GM18508 (cell line): ENCODE data around the gene PCYOX1L.
"Not testable (repeated sequence)": the region's sequence is repeated elsewhere in the genome, so short reads cannot be mapped to it uniquely, and the experiment has no call there.

Experiments used
- ATAC-seq: cut with Tn5 transposase; IDR thresholded peaks from one replicate; pipeline ENCODE4 v1.9.1; 2021; ENCODE audit warnings: moderate number of reproducible peaks; ENCODE audit not compliant: insufficient read depth, unreplicated experiment

PCYOX1L gene

GRCh38 chr5:149382517-149383220 is 24.8 kb downstream of the PCYOX1L start:
- no peak for ATAC-seq

- no peak for ATAC-seq
Measured at GRCh38 chr5:149383399-149383798, 25.6 kb downstream of the PCYOX1L start.

DNA sequence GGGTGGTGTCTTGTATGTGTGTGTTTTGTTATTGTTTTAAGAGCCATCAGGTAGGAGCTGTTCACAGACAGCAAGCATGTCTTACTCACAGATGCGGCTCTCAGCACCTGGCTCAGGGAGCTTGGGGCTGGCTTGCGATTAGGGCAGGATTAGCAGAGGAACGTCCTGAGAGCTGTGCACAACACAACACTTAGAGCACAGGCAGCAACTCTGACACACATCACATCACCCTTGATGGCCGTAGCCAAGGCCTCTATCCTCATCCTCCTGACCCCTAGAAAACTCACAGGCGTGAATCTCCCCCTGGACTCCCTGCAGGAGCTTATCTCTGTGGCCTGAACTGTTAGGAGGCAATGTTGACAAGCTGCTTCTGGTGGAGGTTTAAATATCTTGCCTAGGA is 28.3 kb downstream of the PCYOX1L start:
- ATAC-seq: no peak

GRCh38 chr5:149387081-149387631 is 29.3 kb downstream of the PCYOX1L start:
- ATAC-seq: no peak

DNA sequence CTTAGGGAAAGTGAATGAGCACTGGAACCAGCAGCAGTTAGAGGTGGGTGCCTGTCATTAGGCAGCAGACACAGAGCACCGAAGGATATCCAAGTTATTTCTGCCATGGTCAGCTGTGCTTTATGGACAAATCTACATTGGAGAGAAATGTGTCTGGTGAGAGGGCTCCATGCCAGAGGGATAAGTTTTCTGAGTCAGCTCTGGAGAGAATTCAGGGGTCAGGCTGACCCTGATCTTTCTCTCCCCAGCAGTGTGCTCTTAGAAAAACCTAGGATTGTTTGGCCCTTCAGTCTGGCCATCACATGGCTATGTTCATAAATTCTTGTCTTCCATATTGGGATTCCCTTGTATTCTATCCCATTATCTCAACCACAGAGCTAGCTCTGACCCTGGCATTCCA is 30.1 kb downstream of the PCYOX1L start:
- no peak for ATAC-seq

GRCh38 chr5:149388498-149389190 is 30.8 kb downstream of the PCYOX1L start:
- no peak for ATAC-seq

- no peak for ATAC-seq
Measured at GRCh38 chr5:149389552-149390495, 32.0 kb downstream of the PCYOX1L start.

GRCh38 chr5:149391076-149391475 is 33.2 kb downstream of the PCYOX1L start:
- not testable (repeated sequence) for ATAC-seq

DNA sequence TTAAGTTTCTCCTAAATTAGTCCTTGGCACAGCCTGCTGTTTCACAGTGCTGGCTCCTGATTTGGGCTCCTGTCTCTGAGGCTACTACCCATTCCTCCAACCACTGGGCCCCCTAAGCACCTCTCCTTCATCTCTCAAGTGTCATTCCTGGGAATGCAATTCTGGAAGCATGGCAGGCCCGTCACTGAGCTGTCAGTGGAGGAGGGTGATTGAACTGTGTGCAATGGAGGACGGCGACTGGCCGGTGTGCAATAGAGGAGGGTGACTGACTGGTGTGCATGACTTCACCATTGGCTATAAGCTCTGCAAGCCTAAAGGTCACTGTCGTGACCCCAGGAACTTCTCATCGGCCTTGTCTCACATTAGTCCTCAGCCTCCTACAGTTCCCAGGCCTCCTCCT is 33.7 kb downstream of the PCYOX1L start:
- ATAC-seq: no peak

GRCh38 chr5:149392718-149393117 is 34.9 kb downstream of the PCYOX1L start:
- no peak for ATAC-seq

- not testable (repeated sequence) for ATAC-seq
Measured at GRCh38 chr5:149394996-149395395, 37.1 kb downstream of the PCYOX1L start.

GRCh38 chr5:149397530-149397929 is 39.7 kb downstream of the PCYOX1L start:
- ATAC-seq: no peak

- ATAC-seq: not testable (repeated sequence)
Measured at GRCh38 chr5:149398747-149399266, 41.0 kb downstream of the PCYOX1L start.

DNA sequence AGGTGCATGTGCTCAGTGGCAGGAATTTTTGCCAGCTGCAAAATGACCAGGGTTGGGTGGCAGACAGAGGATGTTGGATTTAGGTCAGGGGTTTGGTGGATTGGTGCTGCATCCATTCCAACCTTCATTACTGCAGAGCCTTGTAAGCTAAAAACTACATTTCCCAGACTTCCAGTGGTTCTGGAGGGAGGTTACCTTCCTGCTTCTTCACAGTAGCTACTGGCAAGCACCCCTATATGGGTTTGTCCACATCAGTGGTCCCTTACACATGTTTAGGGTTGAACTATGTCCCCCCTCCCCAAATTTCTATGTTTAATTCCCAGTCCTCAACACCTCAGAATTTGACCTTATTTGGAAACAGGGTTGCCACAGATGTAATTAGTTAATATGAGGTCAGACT is 41.9 kb downstream of the PCYOX1L start:
- no peak for ATAC-seq

DNA sequence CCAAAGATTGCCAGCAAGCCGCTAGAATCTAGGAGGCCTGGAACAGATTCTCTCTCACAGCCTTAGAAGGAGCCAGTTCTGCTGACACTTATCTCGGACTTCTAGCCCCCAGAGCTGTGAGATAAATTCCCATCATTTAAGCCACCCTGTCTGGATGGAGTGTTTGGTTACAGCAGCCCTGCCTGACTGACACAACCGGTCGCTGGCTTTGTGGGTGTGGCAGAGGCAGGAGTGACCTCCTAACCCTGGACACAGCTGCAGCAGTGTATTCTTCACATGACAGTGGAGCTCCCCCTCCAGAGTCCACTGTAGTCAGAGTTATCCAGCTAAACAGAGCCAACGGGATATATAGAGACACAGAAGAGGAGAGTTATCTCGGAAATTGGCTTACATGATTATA is 42.5 kb downstream of the PCYOX1L start:
- no peak for ATAC-seq

DNA sequence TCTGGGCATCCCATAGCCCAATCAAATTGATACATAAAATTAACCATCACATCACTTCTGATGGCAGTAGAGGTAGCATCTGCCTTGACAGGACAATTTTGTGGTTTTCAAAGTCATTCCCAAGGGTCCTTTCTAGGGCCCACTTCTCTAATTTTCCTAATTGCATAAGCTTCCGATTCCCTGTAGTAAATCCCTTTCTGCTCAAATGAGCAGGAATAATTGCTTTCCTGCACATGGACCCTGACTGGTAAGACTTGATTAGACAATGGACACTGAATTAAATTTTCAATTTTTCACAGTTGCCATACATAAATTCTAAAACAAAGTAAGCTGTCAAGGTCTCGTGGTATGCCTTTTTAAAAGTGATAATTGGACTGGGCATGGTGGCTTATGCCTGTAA is 43.2 kb downstream of the PCYOX1L start:
- ATAC-seq: no peak

DNA sequence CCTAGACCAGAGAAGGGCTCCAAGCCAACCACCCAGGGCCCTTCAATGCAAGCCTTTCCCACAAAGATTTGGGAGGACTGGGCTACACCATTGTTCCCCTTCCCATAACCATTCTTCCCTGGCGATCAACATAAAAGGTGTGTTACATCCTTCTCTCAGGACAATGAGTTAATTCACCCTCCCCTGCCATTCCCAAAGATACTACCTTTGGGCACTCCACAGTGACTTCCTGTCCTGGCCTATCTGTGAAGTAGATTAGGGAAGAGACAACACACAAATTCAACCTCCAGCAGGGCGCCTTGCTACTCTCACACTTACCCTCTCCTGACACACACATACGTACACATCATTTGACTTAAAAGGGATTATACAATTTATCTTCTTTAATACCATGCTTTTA is 44.4 kb downstream of the PCYOX1L start:
- no peak for ATAC-seq

GRCh38 chr5:149403923-149404745 is 46.3 kb downstream of the PCYOX1L start:
- ATAC-seq: no peak

GRCh38 chr5:149404746-149405549 is 47.1 kb downstream of the PCYOX1L start:
- ATAC-seq: no peak
